Activated naive CD4-positive, alpha-beta T cell treated with anti-CD3 and anti-CD28 coated beads for 36 hours (primary cell): ENCODE results near the gene ZNF550. TPM values are rescaled to one million over a fixed set of nuclear protein-coding genes. Genes with fewer than 3 reads are reported as not detected.
"Not testable (repeated sequence)": the region's sequence is repeated elsewhere in the genome, so short reads cannot be mapped to it uniquely, and the experiment has no call there.

Source experiments
- CTCF ChIA-PET: fragments of 350-600 bp; sonication (Branson Sonifier 250); formaldehyde crosslinking; loops from one replicate; lab custom pipeline; 2021; ENCODE audit warnings: antibody characterized with exemption; lab: Charles Lee
- DNase-seq: peaks from one replicate; pipeline ENCODE4 v3.0.0-alpha.2; 2020
- H3K27ac Mint-ChIP-seq: one replicate; pipeline ENCODE4 v1.8.0; 2021; ENCODE audit warnings: mild to moderate bottlenecking, mixed read lengths
- H3K27me3 Mint-ChIP-seq: one replicate; pipeline ENCODE4 v1.8.0; 2021; ENCODE audit warnings: low read depth, mixed read lengths
- H3K36me3 Mint-ChIP-seq: one replicate; pipeline ENCODE4 v1.8.0; 2021; ENCODE audit warnings: low read depth, mixed read lengths
- H3K4me1 Mint-ChIP-seq: one replicate; pipeline ENCODE4 v1.8.0; 2021; ENCODE audit warnings: low read depth, mixed read lengths
- H3K4me3 Mint-ChIP-seq: one replicate; pipeline ENCODE4 v1.8.0; 2021; ENCODE audit warnings: mild to moderate bottlenecking, moderate library complexity, mixed read lengths
- H3K9me3 Mint-ChIP-seq: one replicate; pipeline ENCODE4 v1.8.0; 2021; ENCODE audit warnings: mixed read lengths
- intact Hi-C: fragments of 100-400 bp; cut with micrococcal nuclease; formaldehyde crosslinking; loops from one replicate; pipeline ENCODE4 v1.15.1; 2023
- total RNA-seq, 2 experiments: library from RNA; stranded (reverse); gene quantifications; one replicate each; pipeline ENCODE4 v1.2.3, GENCODE V29; 2021

ZNF550 gene
- total RNA-seq, 2 experiments from 2014 or later: 6.6 to 9.3 TPM

DNA sequence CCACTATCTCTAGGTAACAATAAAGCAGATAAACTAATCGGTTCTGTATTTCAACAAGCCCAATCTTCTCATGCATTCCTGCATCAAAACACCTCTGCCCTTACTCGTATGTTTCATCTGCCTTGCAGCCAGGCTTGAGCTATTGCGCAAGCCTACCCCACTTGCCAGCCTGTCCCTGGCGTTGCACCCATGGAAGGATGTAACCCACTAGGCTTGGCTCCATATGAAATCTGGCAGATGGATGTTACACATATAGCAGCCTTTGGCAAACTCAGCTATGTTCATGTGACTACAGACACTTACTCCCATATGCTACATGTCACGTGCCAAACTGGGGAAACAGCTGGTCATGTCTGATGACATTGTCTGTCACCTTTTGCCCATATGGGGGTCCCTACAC lies 44.4 kb downstream of the ZNF550 start:
- Mint-ChIP-seq H3K27ac (no peak overlapping the region), H3K9me3 (peaks cover 63% of the 10 kb centered on the region), H3K4me3 (no peak overlapping the region), H3K4me1 (no peaks in the 10 kb centered on the region), H3K36me3 (peaks cover 68% of the 10 kb centered on the region), H3K27me3 (no peaks in the 10 kb centered on the region)
- CTCF ChIA-PET: no interaction called here
- intact Hi-C loops: no loop called here
- DNase-seq: no peak

- peaks cover 79% of the 10 kb centered on the region for H3K36me3 Mint-ChIP-seq
- CTCF ChIA-PET: no interaction called here
Measured at GRCh38 chr19:57512845-57513244, 46.8 kb downstream of the ZNF550 start.

GRCh38 chr19:57511484-57511883 lies 48.2 kb downstream of the ZNF550 start:
- peaks cover 67% of the 10 kb centered on the region for H3K9me3 Mint-ChIP-seq
- no peak overlapping the region for H3K4me3 Mint-ChIP-seq
- H3K27ac Mint-ChIP-seq: no peak overlapping the region
- H3K36me3 Mint-ChIP-seq: peaks cover 81% of the 10 kb centered on the region
- CTCF ChIA-PET: no interaction called here
- intact Hi-C loops: no loop called here
- no peaks in the 10 kb centered on the region for H3K27me3 Mint-ChIP-seq
- no peaks in the 10 kb centered on the region for H3K4me1 Mint-ChIP-seq
- no peak for DNase-seq

More at GRCh38 chr19:57512845-57513244, 46.8 kb downstream of the ZNF550 start:
- Mint-ChIP-seq H3K4me3 (no peak overlapping the region), H3K9me3 (peaks cover 69% of the 10 kb centered on the region), H3K27me3 (no peaks in the 10 kb centered on the region), H3K4me1 (no peaks in the 10 kb centered on the region), H3K27ac (no peak overlapping the region)
- DNase-seq: no peak
- intact Hi-C loops: no loop called here

GRCh38 chr19:57506163-57506562 lies 53.5 kb downstream of the ZNF550 start:
- Mint-ChIP-seq H3K36me3 (peaks cover 85% of the 10 kb centered on the region), H3K9me3 (peaks cover 59% of the 10 kb centered on the region), H3K27me3 (no peaks in the 10 kb centered on the region)

GRCh38 chr19:57500400-57500799 lies 59.3 kb downstream of the ZNF550 start:
- DNase-seq, intact Hi-C loops, H3K27me3 Mint-ChIP-seq, CTCF ChIA-PET: not testable (repeated sequence)
- Mint-ChIP-seq H3K4me1 (peaks cover 22% of the 10 kb centered on the region), H3K27ac (peak overlapping the region; percentile 75), H3K9me3 (peaks cover 54% of the 10 kb centered on the region), H3K36me3 (peaks cover 52% of the 10 kb centered on the region), H3K4me3 (peak overlapping the region; percentile 80)

More at GRCh38 chr19:57506163-57506562, 53.5 kb downstream of the ZNF550 start:
- H3K4me3 Mint-ChIP-seq: no peak overlapping the region
- H3K4me1 Mint-ChIP-seq: peaks cover 11% of the 10 kb centered on the region
- H3K27ac Mint-ChIP-seq: no peak overlapping the region
- CTCF ChIA-PET: no interaction called here
- DNase-seq: no peak
- intact Hi-C loops: no loop called here

GRCh38 chr19:57499680-57500395 lies 59.8 kb downstream of the ZNF550 start, which contains the start of gene ZNF773:
Gene ZNF773 (plus strand): TSS chr19:57499938. CDS start chr19:57500081, 143 bp downstream.
- Mint-ChIP-seq H3K27ac (peak within 1 kb of the TSS; percentile 75), H3K4me3 (peak within 1 kb of the TSS; percentile 80), H3K36me3 (peaks cover 50% of the 10 kb centered on the region), H3K4me1 (peaks cover 22% of the 10 kb centered on the region), H3K9me3 (peaks cover 56% of the 10 kb centered on the region)
- intact Hi-C loops: loop anchor here (1.0 to 2.0 kb wide), 3 partner anchors 27 to 89 kb away; partner anchors contain the start of genes ZNF17, ZNF549 and ZNF550
- CTCF ChIA-PET, H3K27me3 Mint-ChIP-seq: not testable (repeated sequence)
- peak; percentile 97 for DNase-seq

DNA sequence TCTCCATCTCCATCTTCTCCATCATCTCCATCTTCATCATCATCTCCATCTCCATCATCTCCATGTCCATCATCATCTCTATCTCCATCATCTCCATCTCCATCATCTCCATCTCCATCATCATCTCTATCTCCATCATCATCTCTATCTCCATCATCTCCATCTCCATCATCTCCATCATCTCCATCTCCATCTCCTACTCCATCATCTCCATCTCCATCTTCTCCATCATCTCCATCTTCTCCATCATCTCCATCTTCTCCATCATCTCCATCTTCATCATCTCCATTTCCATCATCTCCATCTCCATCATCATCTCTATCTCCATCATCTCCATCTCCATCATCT lies 60.4 kb downstream of the ZNF550 start:
- DNase-seq, CTCF ChIA-PET, H3K27me3 Mint-ChIP-seq: not testable (repeated sequence)
- intact Hi-C loops: loop anchor here (1.0 to 2.0 kb wide), 3 partner anchors 28 to 88 kb away; partner anchors contain the start of genes ZNF17, ZNF549 and ZNF550
- peaks cover 52% of the 10 kb centered on the region for H3K36me3 Mint-ChIP-seq
- H3K4me3 Mint-ChIP-seq: peak overlapping the region; percentile 80
- peak overlapping the region; percentile 48 for H3K27ac Mint-ChIP-seq
- H3K9me3 Mint-ChIP-seq: peaks cover 60% of the 10 kb centered on the region
- peaks cover 22% of the 10 kb centered on the region for H3K4me1 Mint-ChIP-seq

DNA sequence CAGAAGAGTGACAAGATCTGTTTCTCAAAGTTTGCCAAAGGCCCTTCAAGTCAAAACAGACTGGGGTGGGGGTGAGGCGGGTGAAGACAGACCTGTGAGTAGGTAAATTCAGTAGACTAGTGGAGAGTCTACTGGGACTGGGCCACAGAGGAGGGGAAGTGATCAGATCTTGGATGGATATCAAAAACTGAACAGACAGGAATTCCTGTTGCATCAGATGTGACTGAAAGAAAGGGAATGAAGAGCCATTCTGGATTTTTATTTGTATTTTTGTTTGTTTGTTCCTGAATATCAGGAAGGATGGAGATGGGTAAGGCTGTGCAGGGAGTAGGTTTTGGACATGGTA lies 71.4 kb downstream of the ZNF550 start:
- peaks cover 11% of the 10 kb centered on the region for H3K4me1 Mint-ChIP-seq
- H3K9me3 Mint-ChIP-seq: peaks cover 20% of the 10 kb centered on the region
- H3K27me3 Mint-ChIP-seq, CTCF ChIA-PET, H3K27ac Mint-ChIP-seq, DNase-seq: not testable (repeated sequence)
- peak overlapping the region; percentile 56 for H3K4me3 Mint-ChIP-seq
- intact Hi-C loops: loop anchor here (5.0 kb wide), 1 partner anchor 89 kb away; the partner anchor contains the start of gene ZNF416
- H3K36me3 Mint-ChIP-seq: peaks cover 42% of the 10 kb centered on the region

DNA sequence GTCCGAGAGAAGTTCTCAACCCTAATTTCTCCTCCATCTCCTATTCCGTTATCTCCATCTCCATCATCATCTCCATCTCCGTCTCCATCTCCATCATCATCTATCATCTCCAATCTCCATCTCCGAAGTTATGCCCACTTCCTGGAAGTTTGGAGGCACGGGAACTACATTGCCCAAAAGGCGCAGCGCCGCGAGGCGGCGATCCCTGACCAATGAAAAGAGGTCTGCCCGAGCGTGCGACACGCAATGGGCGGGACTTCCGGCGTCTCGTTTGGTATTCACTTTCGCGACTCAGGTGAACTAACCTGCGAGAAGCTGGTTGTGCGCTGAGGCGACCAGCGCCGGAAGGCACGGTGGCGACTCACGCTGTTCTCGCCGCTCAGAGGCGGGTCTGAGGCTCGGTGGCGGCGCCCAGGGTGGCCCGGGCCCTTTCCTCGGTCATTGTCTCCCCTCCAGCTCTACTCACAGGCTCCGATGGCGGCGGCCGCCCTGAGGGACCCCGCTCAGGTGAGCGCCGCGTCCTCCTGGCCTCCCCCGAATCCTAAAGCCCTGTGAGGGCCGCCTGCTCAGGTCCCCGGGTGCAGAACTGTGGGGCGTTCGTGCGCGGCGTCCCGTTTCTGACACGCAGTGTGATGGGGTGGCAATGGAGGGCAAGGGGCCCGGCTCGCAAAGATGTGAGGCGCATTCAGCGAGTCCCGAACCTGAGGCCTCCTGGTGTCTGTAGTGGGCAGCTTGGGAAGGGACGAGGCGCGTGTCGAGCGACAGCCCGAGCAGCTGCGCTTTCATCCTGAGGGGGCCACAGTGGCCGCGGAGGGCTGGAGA lies 72.0 kb downstream of the ZNF550 start, which contains the start of gene ZNF419:
Gene ZNF419, plus strand, starts transcription at position 274 of the 822 bp plus-strand sequence. Its CDS starts 201 bp downstream, at position 475.
- peaks cover 15% of the 10 kb centered on the region for H3K9me3 Mint-ChIP-seq
- H3K27me3 Mint-ChIP-seq, CTCF ChIA-PET: not testable (repeated sequence)
- peak within 1 kb of the TSS; percentile 56 for H3K4me3 Mint-ChIP-seq
- H3K4me1 Mint-ChIP-seq: peaks cover 11% of the 10 kb centered on the region
- DNase-seq: peak; percentile 95
- intact Hi-C loops: loop anchor here (1.0 to 5.0 kb wide), 3 partner anchors 10 to 90 kb away; partner anchors contain the start of genes ZNF416, ZNF749 and ZNF772
- H3K36me3 Mint-ChIP-seq: peaks cover 36% of the 10 kb centered on the region
- H3K27ac Mint-ChIP-seq: peak within 1 kb of the TSS; percentile 74

Other genes starting within 250 kb of the ZNF550 start
- 1 to 10 TPM; 3.2 to 3.5 TPM for gene ZNF543, start 239.4 kb downstream of the ZNF550 start, total RNA-seq
- gene ZNF304, start 208.6 kb downstream of the ZNF550 start, total RNA-seq: 1 to 10 TPM; 3.3 to 3.6 TPM
- gene TRAPPC2B, start 196.3 kb downstream of the ZNF550 start, total RNA-seq: 1 to 10 TPM; 3.1 to 3.4 TPM
- gene ZNF547, start 196.3 kb downstream of the ZNF550 start, total RNA-seq: 1 to 10 TPM in 1 of 2 experiments, under 1 TPM in 1; 0.84 to 1.3 TPM
- gene ZNF548, start 170.0 kb downstream of the ZNF550 start, total RNA-seq: 10 to 100 TPM; 11.9 to 13.3 TPM
- gene ZNF17, start 148.7 kb downstream of the ZNF550 start, total RNA-seq: 1 to 10 TPM; 4.6 to 6.3 TPM
- 1 to 10 TPM; 8.2 to 9.9 TPM for gene ZNF749, start 124.5 kb downstream of the ZNF550 start, total RNA-seq
- under 1 TPM; 0.15 to 0.19 TPM for gene VN1R1, start 102.7 kb downstream of the ZNF550 start, total RNA-seq
- 1 to 10 TPM; 6.0 to 8.3 TPM for gene ZNF772, start 82.3 kb downstream of the ZNF550 start, total RNA-seq
- 1 to 10 TPM; 5.3 to 5.9 TPM for gene ZNF419, start 72.1 kb downstream of the ZNF550 start, total RNA-seq
- 1 to 10 TPM; 4.2 to 5.0 TPM for gene ZNF773, start 59.9 kb downstream of the ZNF550 start, total RNA-seq
- 1 to 10 TPM; 1.8 TPM for gene ZNF549, start 32.5 kb downstream of the ZNF550 start, total RNA-seq
- gene ZNF416, start 19.0 kb upstream of the ZNF550 start, total RNA-seq: 1 to 10 TPM; 1.5 to 2.0 TPM
- 1 to 10 TPM; 3.3 to 3.6 TPM for gene ZIK1, start 24.3 kb upstream of the ZNF550 start, total RNA-seq
- gene ZNF530, start 40.0 kb upstream of the ZNF550 start, total RNA-seq: 1 to 10 TPM; 4.0 to 4.4 TPM
- 1 to 10 TPM; 6.9 to 7.0 TPM for gene ZNF134, start 54.4 kb upstream of the ZNF550 start, total RNA-seq
- gene ZNF211, start 73.3 kb upstream of the ZNF550 start, total RNA-seq: 1 to 10 TPM; 5.2 to 5.7 TPM
- not detected for gene ZSCAN4, start 109.1 kb upstream of the ZNF550 start, total RNA-seq
- gene ZNF551, start 122.1 kb upstream of the ZNF550 start, total RNA-seq: 1 to 10 TPM; 4.7 to 6.0 TPM
- gene ZNF154, start 149.3 kb upstream of the ZNF550 start, total RNA-seq: under 1 TPM; 0.64 to 0.69 TPM
- 1 to 10 TPM; 7.1 to 7.2 TPM for gene ZNF671, start 167.8 kb upstream of the ZNF550 start, total RNA-seq
- 10 to 100 TPM in 1 of 2 experiments, 1 to 10 TPM in 1; 9.4 to 10.3 TPM for gene ZNF776, start 187.0 kb upstream of the ZNF550 start, total RNA-seq
- gene ZNF586, start 209.8 kb upstream of the ZNF550 start, total RNA-seq: 10 to 100 TPM; 14.5 to 14.9 TPM